ENCODE data around the gene OGFOD3. TPM values are rescaled to one million over a fixed set of nuclear protein-coding genes. Genes with fewer than 3 reads are reported as not detected.

Gene OGFOD3, protein sequence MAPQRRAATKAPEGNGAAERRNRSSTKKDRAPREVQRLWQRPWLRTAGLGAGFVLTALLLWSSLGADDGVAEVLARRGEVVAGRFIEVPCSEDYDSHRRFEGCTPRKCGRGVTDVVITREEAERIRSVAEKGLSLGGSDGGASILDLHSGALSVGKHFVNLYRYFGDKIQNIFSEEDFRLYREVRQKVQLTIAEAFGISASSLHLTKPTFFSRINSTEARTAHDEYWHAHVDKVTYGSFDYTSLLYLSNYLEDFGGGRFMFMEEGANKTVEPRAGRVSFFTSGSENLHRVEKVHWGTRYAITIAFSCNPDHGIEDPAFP
- 17.8 and 31.9 TPM in 2 replicates for total RNA-seq

DNA sequence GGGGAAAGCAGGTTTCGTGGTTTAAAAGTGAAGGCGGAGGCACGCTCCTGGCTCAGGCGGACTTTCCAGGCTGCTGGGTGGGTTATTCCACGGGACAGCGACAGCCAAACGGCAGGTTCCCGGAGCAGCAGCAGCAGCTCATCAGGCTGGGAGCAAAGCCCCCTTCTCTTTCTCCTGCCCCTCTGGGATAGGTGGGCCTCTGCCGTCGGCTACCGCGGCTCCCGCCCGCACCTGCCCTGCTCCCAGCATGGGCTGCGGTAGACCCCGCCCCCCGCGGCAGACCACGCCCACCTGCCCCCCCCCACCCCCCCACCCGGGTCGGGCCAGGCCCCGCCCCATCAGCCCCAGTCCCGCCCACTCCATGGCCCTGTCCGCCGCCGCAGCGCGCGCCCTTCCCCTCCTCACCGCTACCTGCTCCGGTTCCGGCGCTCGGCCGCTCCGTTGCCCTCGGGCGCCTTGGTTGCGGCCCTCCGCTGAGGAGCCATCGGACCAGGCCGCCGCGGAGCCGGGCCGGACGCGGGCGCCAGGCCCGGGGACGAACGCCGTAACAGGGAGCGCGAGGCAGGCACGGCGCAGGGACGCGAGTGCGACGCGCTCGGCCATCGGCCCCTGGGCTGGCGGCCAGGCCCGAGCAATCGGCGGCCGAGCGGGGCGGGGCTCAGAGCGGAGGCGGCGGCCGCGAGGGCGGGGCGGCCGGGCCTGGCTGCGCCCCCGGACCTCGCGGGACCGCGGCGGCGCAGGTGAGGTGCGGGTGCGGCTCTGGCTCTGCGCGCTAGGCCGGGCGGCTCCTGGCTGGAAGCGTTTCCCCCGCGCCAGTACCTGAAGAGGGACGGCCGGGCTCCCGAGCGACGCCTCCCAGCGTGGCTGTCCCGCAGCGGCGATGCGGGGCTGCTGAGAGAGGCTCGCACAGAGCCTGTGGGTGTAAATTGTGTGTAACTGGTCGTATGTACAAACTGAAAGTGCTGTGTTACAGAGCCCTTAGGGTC, at the start of gene OGFOD3, which contains the start of gene HEXD:
TSS of gene OGFOD3 (minus strand) at position 586 of the 986 bp plus-strand sequence. CDS start at position 485, 101 bp downstream.
TSS of gene HEXD (plus strand) at position 347 of the 986 bp plus-strand sequence. CDS start 1,453 bp downstream, outside the sequence.

DNA sequence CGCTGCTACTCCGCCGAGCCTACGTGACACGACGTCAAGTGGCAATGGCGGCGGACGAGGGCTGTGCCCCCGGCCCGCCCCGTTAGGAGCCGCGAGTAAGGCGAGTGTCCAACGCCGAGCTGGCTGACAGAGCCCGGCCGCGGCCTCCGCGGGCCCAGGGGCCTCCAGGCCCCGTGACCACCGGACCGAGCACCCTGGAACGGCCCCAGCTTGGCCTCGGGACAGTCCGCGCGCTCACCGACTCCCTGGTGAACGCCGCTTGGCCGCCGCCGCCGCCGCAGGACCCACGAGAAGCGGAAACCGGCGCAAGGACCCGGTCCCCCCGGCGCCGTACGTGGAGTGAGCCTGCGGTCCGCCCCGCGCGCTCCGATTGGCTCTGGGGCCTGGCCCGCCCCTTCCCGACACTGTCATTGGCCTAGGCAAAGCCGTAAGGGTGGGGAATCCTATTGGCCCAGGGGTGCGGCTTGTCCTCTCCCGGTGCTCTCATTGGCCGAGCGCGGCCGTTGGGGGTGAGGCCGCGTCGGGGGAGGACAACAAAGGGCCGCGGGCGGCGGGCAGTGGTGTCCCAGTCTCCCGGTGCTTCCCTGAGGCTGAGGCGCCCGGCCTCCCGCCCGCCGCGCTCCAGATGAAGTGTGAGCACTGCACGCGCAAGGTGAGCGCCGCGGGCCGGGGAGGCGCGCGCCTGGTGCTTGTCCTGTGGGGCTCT, 39.9 kb upstream of the OGFOD3 start, which contains the start of gene NARF:
TSS of gene NARF (plus strand) at position 563 of the 706 bp plus-strand sequence. CDS start at position 626, 63 bp downstream.

DNA sequence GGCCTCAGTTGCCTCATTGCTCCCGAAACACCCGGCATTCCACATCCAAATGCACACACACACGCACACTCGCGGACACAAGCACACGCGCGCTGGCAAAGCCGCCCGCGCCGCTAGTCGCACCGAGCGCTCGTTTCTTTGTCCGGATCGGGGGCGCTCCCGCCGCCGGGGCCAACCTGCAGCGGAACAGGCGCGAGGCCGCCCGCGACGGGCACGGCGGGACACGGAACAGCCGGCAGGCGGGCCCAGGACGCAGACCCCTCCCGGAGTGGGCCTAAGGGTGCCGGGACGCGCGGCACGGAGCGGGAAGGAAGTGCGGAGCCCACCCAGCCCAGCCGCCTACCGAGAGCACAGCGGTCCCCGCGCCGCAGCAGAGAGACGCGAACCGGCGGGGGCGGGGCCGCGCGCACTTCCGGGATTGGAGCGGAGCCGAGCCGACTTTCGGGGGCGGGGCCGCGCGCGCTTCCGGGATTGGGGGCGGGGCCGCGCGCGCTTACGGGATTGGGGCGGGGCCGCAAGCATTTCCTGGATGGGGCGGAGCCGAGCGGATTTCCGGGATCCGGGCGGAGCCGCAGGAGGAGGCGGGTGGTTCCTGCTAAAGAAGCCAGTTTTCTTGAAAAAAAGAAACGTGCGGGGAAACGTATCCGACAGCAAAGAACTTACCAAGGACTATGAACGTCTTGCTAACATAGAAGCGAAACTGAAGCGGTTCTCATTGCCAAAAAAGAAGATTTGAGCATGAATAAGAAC, 32.1 kb upstream of the OGFOD3 start, which contains the start of gene CYBC1:
TSS of gene CYBC1 (minus strand) at position 396 of the 750 bp plus-strand sequence. CDS start 1,498 bp downstream, outside the sequence.

DNA sequence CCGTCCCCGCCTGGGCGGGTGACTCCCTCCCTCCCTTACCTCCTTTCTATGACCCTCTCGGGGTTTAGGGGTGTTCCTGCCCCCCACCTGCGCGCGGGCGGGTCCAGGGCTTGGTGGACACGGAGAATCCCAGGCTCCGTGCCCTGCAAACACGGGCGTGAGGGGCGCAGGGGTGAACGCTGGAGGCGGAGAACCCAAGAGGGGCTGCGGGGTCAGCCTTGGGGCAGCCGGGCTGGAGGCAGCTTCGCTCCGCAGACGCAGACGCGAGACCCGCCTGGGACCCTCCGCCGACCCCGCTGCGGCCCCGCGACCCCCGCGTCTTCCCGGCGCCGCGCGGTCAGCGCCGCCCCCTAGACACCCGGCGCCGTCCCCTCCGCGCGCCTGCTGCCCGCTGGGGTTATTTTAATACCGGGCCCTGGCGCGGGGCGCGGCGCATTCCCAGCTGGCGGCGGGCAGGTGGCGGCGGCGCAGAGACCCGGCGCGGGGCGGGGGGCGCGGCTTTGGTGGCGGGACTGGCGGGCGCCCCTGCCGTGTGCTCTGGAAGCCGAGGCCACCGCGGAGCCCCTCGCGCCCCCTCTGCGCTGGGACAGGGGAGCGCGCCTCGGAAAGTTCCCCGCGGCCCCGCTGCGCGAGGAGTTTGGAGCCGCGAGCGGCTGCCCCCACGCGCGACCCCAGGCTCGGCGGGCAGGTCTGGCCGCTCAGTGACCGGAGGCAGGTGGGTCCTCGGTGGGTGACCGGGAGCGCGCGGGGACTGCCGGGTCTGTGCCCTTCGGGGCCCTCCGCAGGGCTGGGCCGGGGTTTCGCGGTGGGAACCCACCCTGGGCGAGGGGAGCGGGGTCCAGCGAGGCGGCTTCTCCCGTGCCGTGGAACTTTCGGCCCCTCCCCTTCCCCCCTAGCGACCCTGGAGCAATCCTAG, 46.8 kb downstream of the OGFOD3 start, which contains the start of gene UTS2R:
TSS of gene UTS2R (plus strand) at position 433 of the 916 bp plus-strand sequence. CDS start 2,560 bp downstream, outside the sequence.

DNA sequence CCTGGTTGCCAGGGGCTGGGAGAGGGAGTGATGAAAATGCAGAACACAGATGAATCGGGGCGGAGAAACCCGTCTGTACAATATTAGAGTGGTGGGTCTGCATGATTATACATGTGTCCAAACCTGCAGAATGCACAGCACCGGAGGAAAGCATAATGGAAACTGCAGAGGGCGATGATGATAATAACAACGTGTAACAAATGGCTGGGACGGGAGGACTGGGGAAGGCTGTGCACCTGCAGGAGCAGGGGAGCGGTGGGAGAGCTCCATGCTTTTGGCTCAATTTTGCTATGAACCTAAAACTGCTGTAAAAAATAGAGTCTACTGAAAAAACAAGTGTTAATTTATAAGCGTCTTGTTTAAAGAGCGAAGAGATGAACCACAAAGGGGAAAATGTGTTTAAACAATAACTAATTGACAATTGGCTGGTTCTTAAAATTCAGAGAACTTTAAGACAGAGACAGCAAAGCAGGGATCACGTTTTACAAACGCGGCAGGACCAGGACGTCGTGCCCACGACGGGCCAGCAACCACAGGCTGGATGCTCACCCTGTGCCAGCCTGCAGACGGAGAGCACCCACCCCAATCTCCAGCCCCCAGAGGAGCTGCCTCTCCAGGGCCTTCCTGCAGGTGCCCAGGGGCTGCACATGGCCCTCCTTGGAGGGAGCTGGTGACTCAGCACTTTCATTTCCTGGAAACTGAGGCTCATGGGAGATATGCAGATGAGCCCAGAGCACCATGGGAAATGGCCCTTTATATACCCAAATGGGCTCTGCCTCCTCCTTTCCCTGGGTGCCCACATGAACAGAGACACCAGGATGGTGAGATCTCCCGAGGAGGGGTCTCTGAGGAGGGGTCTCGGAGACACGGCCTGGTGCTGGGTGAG, 59.7 kb downstream of the OGFOD3 start, which contains the start of gene TEX19:
TSS of gene TEX19 (plus strand) at position 783 of the 886 bp plus-strand sequence. CDS start 2,904 bp downstream, outside the sequence.

Other genes with a start within 250 kb of the OGFOD3 start
- gene CCDC57, start 205.7 kb downstream of the OGFOD3 start, total RNA-seq: 10.2 and 11.6 TPM in 2 replicates
- 203 and 289 TPM in 2 replicates for gene SLC16A3, start 189.5 kb downstream of the OGFOD3 start, total RNA-seq
- gene CSNK1D, start 144.9 kb downstream of the OGFOD3 start, total RNA-seq: 36.6 and 55.4 TPM in 2 replicates
- not detected in 2 replicates for gene CD7, start 101.0 kb downstream of the OGFOD3 start, total RNA-seq
- gene SECTM1, start 84.8 kb downstream of the OGFOD3 start, total RNA-seq: 8.6 and 14.7 TPM in 2 replicates
- gene TEX19, start 59.3 kb downstream of the OGFOD3 start, total RNA-seq: 0.19 TPM in 1 of 2 replicates, not detected in the other
- gene UTS2R, start 46.8 kb downstream of the OGFOD3 start, total RNA-seq: not detected in 2 replicates
- 6.1 and 8.2 TPM in 2 replicates for gene HEXD, start 239 bp downstream of the OGFOD3 start, total RNA-seq
- gene CYBC1, start 32.2 kb upstream of the OGFOD3 start, total RNA-seq: 44.5 and 63.3 TPM in 2 replicates
- gene NARF, start 40.2 kb upstream of the OGFOD3 start, total RNA-seq: 32.4 and 43.5 TPM in 2 replicates
- 21.1 and 24.0 TPM in 2 replicates for gene FOXK2, start 101.1 kb upstream of the OGFOD3 start, total RNA-seq
- gene WDR45B, start 229.9 kb upstream of the OGFOD3 start, total RNA-seq: 59.6 and 72.2 TPM in 2 replicates